Fibroblast of upper back skin (primary cell): Measurements from ENCODE around the gene CCDC7.
"Not testable (repeated sequence)": the region's sequence is repeated elsewhere in the genome, so short reads cannot be mapped to it uniquely, and the experiment has no call there.

Experiments
- DNase-seq: peaks from one replicate; pipeline ENCODE4 v3.0.0-alpha.2; 2013

The CCDC7 gene

GRCh38 chr10:32738958-32739357 lies 293.0 kb downstream of the CCDC7 start:
- no peak for DNase-seq

GRCh38 chr10:32744321-32744720 lies 298.4 kb downstream of the CCDC7 start:
- DNase-seq: no peak

GRCh38 chr10:32746869-32747268 lies 300.9 kb downstream of the CCDC7 start:
- DNase-seq: no peak

- DNase-seq: no peak
These were observed 305.6 kb downstream of the CCDC7 start for GRCh38 chr10:32751582-32751981.

- not testable (repeated sequence) for DNase-seq
These were observed 309.0 kb downstream of the CCDC7 start for GRCh38 chr10:32754900-32755299.

GRCh38 chr10:32771217-32771616 lies 325.3 kb downstream of the CCDC7 start:
- DNase-seq: no peak

- DNase-seq: no peak
These were observed 327.2 kb downstream of the CCDC7 start for GRCh38 chr10:32773105-32773504.

- no peak for DNase-seq
These were observed 341.0 kb downstream of the CCDC7 start for GRCh38 chr10:32786968-32787367.

GRCh38 chr10:32787690-32788284 lies 341.8 kb downstream of the CCDC7 start:
- DNase-seq: no peak

GRCh38 chr10:32788359-32788758 lies 342.4 kb downstream of the CCDC7 start:
- no peak for DNase-seq

- peak; percentile 15 for DNase-seq
These were observed 344.5 kb downstream of the CCDC7 start for GRCh38 chr10:32790483-32790882.

GRCh38 chr10:32793033-32793432 lies 347.1 kb downstream of the CCDC7 start:
- no peak for DNase-seq

GRCh38 chr10:32795598-32796183 lies 349.8 kb downstream of the CCDC7 start:
- peak; percentile 44 for DNase-seq

GRCh38 chr10:32797393-32797792 lies 351.5 kb downstream of the CCDC7 start:
- DNase-seq: not testable (repeated sequence)

- no peak for DNase-seq
These were observed 401.0 kb downstream of the CCDC7 start for GRCh38 chr10:32846974-32847373.

- DNase-seq: no peak
These were observed 405.4 kb downstream of the CCDC7 start for GRCh38 chr10:32851301-32851700.

- no peak for DNase-seq
These were observed 408.5 kb downstream of the CCDC7 start for GRCh38 chr10:32854435-32854834.

GRCh38 chr10:32865170-32865569 lies 419.2 kb downstream of the CCDC7 start:
- DNase-seq: no peak

GRCh38 chr10:32877915-32878314 lies 432.0 kb downstream of the CCDC7 start:
- no peak for DNase-seq

- no peak for DNase-seq
These were observed 432.7 kb downstream of the CCDC7 start for GRCh38 chr10:32878646-32879045.

- DNase-seq: no peak
These were observed 436.1 kb downstream of the CCDC7 start for GRCh38 chr10:32882076-32882475.

GRCh38 chr10:32887481-32887880 lies 441.5 kb downstream of the CCDC7 start:
- DNase-seq: no peak

GRCh38 chr10:32888161-32888927 lies 442.4 kb downstream of the CCDC7 start:
- no peak for DNase-seq

- no peak for DNase-seq
These were observed 443.8 kb downstream of the CCDC7 start for GRCh38 chr10:32889631-32890212.
